Thyroid gland (tissue), 4 donors: ENCODE data around the gene DNAH3.
"Not testable (repeated sequence)": the region's sequence is repeated elsewhere in the genome, so short reads cannot be mapped to it uniquely, and the experiment has no call there.

ENCODE experiments used
- POLR2A ChIP-seq, 2 donors: fragments of 450-650 bp; IDR thresholded peaks; one replicate each; pipeline ENCODE4 v1.6.1; 2017; ENCODE audit warnings: antibody characterized with exemption in 2 of 2, mild to moderate bottlenecking in 2 of 2, moderate library complexity in 1 of 2
- TF ChIP-seq, protein P1 (sequence below), 6 experiments: fragments of 200-600 bp in 3 of 6; fragments of 450-650 bp in 3 of 6; sonication (generic) in 3 of 6; IDR thresholded peaks; one replicate each; pipeline ENCODE4 v1.5.1; 2016 to 2019; ENCODE audit warnings: antibody characterized with exemption in 6 of 6, mild to moderate bottlenecking in 2 of 6, inconsistent platforms in 1 of 6, moderate library complexity in 1 of 6

DNA sequence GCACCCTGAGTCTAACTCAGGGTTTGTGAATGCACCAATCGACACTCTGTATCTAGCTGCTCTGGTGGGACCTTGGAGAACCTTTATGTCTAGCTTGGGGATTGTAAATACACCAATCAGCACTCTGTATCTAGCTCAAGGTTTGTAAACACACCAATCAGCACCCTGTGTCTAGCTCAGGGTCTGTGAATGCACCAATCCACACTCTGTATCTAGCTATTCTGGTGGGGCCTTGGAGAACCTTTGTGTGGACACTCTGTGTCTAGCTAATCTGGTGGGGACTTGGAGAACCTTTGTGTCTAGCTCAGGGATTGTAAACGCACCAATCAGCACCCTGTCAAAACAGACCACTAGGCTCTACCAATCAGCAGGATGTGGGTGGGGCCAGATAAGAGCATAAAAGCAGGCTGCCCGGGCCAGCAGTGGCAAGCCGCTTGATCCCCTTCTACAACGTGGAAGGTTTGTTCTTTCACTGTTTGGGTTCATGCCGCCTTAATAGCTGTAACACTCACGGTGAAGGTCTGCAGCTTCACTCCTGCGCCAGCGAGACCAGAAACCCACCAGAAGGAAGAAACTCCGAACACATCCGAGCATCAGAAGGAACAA is 2.6 kb upstream of the DNAH3 start:
- TF ChIP-seq, protein P1, sequence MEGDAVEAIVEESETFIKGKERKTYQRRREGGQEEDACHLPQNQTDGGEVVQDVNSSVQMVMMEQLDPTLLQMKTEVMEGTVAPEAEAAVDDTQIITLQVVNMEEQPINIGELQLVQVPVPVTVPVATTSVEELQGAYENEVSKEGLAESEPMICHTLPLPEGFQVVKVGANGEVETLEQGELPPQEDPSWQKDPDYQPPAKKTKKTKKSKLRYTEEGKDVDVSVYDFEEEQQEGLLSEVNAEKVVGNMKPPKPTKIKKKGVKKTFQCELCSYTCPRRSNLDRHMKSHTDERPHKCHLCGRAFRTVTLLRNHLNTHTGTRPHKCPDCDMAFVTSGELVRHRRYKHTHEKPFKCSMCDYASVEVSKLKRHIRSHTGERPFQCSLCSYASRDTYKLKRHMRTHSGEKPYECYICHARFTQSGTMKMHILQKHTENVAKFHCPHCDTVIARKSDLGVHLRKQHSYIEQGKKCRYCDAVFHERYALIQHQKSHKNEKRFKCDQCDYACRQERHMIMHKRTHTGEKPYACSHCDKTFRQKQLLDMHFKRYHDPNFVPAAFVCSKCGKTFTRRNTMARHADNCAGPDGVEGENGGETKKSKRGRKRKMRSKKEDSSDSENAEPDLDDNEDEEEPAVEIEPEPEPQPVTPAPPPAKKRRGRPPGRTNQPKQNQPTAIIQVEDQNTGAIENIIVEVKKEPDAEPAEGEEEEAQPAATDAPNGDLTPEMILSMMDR (IDR thresholded peaks at IDR 0.05), result not testable (repeated sequence)
- not testable (repeated sequence) for TF ChIP-seq POLR2A (IDR thresholded peaks at IDR 0.05)
